Measurements from ENCODE around the gene NEGR1.

- TF ChIP-seq CTCF (conservative IDR thresholded peaks at IDR 0.05) (no peak), EZH2 (IDR thresholded peaks at IDR 0.05; ENCODE audit: low read depth) (no peak)
These were observed 162.8 kb downstream of the NEGR1 start for GRCh38 chr1:72119491-72119890.

All from PC-9 (cell line).